CD4-positive, alpha-beta T cell treated with Interleukin-6 for 4 hours (primary cell): ENCODE results near the gene PHACTR1.
"Not testable (repeated sequence)": the region's sequence is repeated elsewhere in the genome, so short reads cannot be mapped to it uniquely, and the experiment has no call there.

Experiments
- DNase-seq: peaks from one replicate; pipeline ENCODE4 v3.0.0-alpha.2; 2020; ENCODE audit warnings: mixed read lengths

The PHACTR1 gene

DNA sequence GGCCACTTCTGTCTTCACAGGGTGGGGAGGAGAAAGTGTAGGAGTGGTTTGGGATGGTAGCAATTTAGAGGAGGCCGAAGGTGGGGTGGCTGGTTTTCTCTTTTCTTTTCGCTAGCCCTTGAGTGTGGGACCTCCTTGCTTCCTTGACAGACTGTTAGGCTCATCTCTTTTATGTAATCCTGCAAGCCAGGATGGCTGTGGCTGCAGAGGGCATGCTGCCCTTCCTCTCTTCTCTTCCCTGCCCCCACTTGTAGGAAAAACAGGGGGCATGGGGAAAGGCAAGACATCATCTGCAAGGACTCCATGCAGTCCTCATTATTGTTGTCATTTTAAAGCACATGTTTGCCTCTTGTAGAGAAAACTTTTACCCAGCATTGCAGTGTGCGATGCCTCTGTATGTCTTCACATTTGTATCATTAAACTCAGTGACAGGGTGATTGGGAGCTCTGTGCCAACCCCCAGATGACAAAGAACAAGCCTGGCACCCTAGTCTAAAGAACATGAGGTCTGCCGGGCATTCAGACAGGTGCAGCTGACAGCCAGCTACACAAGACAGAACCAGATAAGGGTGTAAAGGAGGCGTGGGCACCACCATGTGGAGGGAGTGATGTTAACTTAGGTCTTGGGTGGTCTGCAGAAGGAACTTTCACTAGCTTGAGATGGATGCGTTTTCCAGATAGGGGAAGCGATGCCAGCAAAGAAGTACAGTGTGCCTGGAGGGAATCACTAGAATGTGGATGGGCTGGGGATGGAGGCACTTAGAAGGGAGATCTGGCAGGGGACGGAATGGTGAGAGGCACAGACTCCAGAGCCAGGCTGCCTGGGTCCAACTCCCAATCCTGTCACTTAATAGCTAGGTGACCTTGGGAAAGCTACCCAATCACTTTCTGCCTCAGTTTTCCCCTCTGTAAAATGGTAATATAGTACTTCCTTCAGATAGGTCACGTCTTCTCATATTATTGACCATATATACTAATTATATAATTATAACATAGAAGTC lies 404.2 kb downstream of the PHACTR1 start:
- no peak for DNase-seq

DNA sequence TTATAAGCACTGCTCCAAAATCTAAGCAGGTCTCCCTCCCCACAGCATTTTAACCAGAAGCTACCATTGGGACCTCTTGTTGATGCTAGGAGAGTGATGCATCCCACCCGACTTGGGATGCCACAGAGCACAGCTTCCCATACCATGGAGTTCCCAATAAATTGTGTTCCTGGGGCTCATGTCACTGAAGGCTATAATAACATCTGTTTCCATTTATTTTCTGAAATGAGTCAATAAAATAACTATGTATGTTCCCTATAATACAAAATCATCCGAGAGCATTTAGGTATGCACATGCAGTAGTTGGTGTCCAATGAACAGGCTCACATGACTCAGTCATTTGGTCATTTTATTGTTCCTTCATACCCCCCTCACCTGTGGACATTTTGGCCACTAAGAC lies 407.6 kb downstream of the PHACTR1 start:
- DNase-seq = no peak

DNA sequence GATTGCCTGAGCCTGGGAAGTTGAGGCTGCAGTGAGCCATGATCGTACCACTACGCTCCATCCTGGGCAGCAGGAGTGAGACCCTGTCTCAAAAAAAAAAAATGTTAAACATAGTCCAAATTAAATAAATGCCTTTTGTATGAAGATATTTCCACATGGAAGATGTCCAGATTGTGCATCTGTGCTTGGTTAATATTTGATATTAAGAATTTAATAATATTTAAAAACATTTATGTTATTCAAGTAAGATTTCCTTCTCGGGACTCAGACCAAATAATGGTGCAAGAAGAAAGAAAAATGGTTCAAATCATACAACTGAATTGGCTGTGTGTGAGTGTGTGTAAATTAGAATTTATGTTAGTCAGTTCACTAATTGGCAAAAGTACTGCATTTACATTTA lies 409.3 kb downstream of the PHACTR1 start:
- DNase-seq = no peak

- DNase-seq = no peak
Observed at GRCh38 chr6:13131935-13132661, 415.5 kb downstream of the PHACTR1 start.

DNA sequence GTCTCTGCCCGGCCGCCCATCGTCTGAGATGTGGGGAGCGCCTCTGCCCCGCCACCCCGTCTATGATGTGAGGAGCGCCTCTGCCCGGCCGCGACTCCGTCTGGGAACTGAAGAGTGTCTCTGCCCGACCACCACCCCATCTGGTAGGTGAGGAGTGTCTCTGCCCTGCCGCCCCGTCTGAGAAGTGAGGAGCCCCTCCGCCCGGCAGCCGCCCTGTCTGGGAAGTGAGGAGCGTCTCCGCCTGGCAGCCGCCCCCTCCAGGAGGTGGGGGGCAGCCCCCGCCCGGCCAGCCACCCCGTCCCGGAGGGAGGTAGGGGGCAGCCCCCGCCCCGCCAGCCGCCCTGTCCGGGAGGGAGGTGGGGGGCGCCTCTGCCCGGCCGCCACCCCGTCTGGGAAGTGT lies 417.3 kb downstream of the PHACTR1 start:
- DNase-seq = not testable (repeated sequence)

DNA sequence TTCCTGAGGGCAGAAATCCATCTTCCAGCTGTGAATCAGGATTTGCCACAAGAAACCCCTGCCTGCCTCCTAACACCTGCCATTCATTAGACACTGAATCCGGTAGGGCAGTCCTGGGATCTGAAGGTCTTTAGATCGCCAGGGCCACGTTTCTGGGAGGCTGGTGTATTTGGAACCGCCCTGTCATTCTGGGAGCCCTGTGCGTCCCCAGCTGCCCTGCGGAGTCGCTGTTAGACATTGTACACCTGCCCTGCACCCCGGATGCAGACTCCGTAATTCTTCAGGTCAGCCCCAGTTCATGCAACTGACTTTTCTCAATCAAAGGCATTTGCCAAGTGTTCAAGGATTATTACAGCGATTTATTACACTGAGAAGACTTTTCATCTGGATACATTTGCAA lies 418.6 kb downstream of the PHACTR1 start:
- no peak for DNase-seq

GRCh38 chr6:13139119-13139518 lies 422.6 kb downstream of the PHACTR1 start:
- no peak for DNase-seq

DNA sequence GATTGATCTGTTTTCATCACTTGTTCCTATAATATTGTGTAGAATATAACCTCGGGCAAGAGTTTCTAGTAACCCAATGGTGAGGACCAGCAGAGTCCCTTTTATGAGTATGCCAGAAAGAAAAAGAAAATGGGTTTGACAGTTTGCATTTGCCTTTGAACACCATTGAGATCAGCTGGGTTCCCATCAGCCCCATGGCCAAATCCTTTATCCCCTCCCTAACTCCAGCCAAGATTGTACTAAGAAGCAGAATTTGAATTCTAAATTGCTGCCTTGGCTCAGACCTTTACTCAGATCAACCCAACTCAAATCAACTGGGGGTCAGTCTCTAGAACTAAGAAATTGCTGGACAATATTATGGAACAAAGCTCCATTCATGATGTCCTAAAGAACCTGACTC lies 424.4 kb downstream of the PHACTR1 start:
- DNase-seq = no peak

DNA sequence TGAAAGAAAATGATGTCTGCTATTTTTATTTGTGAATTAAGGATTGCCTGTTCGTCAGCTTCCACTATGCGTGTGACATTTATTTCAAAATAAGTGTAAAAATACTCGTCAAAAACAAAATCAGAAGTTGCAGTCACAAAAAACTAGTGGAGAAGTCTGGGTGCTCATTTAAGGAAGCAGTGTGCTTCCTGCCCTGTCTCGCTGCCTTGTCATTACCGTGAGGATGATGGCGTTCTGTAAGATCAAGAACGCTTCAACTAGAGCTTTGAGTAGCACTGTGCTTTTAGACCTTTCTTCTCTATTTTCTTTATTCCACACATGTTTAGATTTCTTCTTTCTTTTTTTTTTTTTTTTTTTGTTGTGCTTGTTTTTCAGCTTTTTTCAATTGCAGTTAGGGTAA lies 424.8 kb downstream of the PHACTR1 start:
- DNase-seq = no peak

DNA sequence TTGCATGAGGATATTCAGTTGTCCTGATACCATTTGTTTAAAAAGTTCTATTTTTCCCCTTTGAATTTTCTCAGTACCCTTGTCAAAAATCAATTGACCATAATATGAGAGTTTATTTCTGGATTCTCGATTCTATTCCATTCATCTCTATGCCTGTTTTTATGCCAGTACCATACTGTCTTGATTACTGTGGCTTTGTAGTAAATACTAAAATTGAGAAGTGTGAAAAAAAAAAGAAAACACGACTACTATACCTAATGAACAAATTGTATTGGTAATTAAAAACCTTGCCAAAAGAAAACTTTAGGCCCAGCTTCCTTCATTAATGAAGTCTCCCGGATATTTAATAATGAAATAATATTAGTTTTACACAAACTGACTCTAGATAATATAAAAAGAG lies 426.0 kb downstream of the PHACTR1 start:
- no peak for DNase-seq

- DNase-seq = no peak
Observed at GRCh38 chr6:13146442-13146841, 429.9 kb downstream of the PHACTR1 start.

DNA sequence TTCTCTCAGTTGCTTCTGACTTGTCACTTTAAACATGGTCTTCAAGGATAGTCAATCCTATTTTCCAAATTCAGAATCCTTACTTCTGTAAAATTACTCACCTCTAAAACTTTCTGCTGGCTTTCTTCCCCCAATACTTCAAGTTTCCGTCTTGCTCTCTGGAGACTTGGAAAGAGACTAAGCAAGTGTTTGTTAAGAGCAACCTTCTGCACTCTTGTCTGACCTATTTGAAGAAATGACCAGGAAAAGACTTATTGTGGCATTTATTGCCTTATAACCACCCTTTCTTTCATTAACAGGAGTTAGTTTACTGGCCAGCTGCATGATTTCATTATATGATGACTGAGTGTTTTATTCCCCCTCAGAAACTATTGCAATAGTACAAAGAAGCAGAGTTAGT lies 430.8 kb downstream of the PHACTR1 start:
- DNase-seq = no peak

DNA sequence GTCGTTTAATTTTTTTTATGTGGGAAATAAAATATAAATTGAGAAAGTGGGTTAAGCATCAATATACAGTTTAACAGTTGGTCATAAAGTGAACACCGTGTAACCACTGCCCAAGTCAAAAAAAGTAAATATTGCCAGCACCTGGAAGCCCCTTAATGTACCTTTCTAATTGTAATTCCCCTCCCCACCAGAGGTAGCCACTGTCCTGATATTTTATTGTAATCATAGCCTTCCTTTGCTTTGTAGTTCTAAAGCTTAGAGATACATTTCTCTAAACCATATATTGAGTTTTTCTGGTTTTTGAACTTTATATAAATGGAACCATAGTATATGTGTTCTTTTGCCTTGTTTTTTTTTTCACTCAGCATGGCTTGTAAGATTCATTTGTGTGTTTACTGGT lies 431.2 kb downstream of the PHACTR1 start:
- DNase-seq = no peak

DNA sequence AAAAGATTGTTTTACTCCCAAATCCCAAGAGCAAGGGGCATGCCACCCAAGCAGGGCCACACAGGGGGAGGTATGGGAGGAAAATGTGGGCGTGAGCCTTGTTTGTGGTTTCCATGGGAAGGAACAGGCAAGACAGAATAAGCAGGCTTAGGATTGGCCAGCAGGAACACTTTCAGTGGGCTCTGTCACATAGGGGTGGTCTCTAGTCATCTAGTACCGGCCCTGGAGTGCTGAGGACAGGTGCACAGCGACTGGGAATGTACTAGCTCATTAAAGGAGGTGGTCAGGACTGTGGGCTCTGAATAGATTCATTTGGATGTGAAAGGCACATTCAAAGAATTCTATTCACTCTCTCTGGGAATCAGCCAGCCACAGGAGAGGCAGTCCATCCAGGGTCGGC lies 436.2 kb downstream of the PHACTR1 start:
- DNase-seq = no peak

DNA sequence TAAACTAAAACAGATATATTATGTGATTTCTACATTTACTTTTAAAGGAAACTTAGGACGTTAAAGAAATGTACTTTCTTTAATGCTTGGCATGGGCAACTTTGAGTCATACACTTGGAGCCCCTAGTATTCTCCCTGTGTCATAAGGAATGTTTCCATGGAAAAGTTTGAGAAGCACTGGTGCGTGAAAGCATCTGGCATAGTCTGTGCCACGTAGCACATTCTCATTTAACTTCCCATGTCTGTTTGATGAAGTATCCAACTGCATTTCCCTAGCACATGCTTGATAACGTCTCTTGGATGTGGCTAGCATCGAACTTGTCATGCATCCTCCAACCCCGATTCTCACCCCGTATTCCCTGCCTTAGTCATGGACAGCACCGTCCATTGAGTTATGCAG lies 439.8 kb downstream of the PHACTR1 start:
- no peak for DNase-seq

DNA sequence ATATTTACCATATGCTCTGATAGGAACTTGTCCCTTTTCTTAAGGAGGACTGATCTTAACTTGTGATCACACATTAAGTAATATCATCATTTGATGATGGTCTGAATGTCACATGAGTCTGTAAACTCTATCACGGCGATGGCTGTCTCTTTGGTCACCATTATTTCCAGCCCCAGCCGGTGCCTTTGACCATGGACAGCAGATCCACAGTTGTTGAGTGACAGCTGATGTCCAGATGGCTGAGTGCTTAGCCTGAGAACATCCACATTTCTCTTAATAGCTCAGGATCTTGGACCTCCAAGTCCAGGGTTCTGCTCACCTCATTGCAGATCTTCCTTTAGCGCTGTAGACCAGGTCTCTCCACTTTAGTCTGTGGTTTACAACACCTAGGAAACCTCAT lies 440.7 kb downstream of the PHACTR1 start:
- no peak for DNase-seq

- no peak for DNase-seq
Observed at GRCh38 chr6:13159300-13159699, 442.7 kb downstream of the PHACTR1 start.

- DNase-seq = not testable (repeated sequence)
Observed at GRCh38 chr6:13159822-13160221, 443.3 kb downstream of the PHACTR1 start.

DNA sequence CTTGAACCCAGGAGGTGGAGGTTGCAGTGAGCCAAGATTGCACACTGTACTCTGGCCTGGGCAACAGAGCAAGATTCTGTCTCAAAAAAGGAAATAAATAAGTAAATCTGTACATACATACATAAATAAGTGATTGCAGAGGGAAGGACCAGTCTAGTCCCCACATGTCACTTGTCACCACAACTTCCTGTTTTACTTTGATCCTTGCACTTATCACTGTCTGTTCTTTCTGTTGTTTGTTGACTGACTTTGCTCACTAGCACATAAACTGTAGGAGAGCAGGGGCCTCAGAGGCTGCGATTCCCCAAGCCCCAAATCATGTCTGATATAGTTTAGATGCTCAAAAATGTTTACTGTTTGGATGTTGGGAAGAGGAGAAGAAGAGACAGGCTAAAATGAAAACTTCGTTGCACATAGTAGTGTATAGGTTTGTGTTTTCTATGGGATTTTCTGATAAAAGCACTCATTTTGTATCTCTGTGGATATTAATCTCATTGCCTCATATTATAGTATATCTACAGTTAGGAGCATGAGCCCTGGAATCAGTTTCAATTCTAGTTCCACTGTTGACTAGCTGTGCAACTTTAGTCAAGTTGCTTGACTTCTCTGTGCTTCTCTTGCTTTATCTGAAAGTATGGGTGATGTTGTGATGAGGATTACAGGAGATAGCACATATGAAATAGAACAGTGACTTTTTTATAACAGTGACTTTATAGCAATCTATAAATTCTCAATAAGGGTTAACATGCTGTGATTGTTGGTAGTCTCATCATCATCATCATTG lies 446.8 kb downstream of the PHACTR1 start:
- no peak for DNase-seq

GRCh38 chr6:13164291-13164690 lies 447.7 kb downstream of the PHACTR1 start:
- no peak for DNase-seq

DNA sequence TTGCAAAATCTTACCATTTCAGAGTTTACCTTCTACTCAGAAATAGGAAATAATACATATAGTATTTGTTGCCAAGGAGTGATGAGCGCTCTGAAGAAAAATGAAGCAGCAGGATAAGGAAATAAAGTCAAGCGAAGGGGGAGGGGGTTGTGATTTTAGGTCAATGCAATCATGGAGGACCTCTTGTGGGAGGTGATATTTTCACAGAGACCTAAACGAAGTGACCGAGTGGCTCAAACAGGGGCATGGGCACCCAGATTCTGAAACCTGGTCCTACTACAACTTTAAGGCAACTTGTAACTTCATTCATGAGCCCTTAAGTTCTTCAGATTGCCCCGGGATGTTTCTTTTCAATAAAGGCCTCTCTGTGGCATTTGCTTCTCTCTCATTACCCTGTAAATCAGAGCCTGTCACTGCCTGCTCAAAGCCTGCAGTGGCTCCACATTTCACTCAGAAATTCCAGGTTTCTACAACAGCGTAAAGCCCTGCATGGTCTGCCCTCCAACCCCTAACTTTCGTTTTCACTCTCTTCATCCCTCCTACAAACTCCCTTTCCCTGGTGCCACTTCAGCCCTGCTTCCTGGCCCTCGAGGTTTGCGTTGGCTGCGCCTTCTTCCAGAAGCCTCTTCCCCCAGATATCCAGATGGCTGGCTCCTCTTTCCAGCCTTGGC lies 449.1 kb downstream of the PHACTR1 start:
- DNase-seq = no peak

DNA sequence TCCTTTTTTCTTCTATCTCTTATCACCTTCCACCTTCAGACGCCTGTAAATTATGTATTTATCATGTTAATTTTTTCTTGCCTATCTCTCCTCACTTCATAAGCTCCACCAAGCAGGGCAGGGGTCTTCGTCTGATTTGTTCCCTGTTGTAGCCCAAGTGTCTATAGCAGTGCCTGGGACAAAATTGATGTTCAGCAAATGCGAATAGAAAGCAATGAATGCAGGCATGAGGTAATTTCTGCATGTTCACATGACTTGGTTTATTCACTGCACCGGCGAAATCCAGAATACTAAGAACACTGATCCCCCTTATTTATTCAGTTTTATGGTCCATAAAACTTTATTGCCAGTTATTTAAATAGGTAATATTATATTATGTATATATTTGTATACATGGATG lies 449.7 kb downstream of the PHACTR1 start:
- DNase-seq = no peak

GRCh38 chr6:13166916-13167315 lies 450.3 kb downstream of the PHACTR1 start:
- DNase-seq = no peak
